Vagina (tissue), 2 donors: ENCODE measurements around the gene STAB1.

Source experiments
- POLR2A ChIP-seq, 2 donors: fragments of 450-650 bp; IDR thresholded peaks; one replicate each; pipeline ENCODE4 v1.6.1; 2017; ENCODE audit warnings: antibody characterized with exemption in 2 of 2, mild to moderate bottlenecking in 2 of 2, moderate library complexity in 2 of 2
- TF ChIP-seq, protein P1 (sequence below), 3 experiments: fragments of 450-650 bp in 2 of 3; fragments of 200-600 bp in 1 of 3; sonication (generic) in 1 of 3; IDR thresholded peaks; one replicate each; pipeline ENCODE4 v1.5.1; 2017 to 2019; ENCODE audit warnings: antibody characterized with exemption in 3 of 3, mild to moderate bottlenecking in 2 of 3, moderate library complexity in 2 of 3

DNA sequence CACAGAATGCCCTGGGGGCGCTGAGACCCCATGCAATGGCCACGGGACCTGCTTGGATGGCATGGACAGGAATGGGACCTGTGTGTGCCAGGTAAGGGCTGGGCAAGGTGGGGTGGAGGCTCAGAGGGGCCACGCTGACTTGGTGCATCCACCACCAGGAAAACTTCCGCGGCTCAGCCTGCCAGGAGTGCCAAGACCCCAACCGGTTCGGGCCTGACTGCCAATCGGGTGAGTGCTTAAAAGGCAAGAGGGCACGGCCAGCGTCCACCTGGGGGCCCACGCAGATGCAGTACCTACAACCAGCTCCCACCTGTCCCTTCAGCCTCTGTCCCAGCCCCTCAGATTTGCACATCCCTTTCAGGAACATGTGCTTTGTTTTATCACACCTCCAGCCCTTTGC is 6.9 kb downstream of the STAB1 start:
- TF ChIP-seq, protein P1, sequence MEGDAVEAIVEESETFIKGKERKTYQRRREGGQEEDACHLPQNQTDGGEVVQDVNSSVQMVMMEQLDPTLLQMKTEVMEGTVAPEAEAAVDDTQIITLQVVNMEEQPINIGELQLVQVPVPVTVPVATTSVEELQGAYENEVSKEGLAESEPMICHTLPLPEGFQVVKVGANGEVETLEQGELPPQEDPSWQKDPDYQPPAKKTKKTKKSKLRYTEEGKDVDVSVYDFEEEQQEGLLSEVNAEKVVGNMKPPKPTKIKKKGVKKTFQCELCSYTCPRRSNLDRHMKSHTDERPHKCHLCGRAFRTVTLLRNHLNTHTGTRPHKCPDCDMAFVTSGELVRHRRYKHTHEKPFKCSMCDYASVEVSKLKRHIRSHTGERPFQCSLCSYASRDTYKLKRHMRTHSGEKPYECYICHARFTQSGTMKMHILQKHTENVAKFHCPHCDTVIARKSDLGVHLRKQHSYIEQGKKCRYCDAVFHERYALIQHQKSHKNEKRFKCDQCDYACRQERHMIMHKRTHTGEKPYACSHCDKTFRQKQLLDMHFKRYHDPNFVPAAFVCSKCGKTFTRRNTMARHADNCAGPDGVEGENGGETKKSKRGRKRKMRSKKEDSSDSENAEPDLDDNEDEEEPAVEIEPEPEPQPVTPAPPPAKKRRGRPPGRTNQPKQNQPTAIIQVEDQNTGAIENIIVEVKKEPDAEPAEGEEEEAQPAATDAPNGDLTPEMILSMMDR (IDR thresholded peaks at IDR 0.05): no peak
- TF ChIP-seq POLR2A (IDR thresholded peaks at IDR 0.05): no peak
